Suprapubic skin (tissue), 4 donors: ENCODE data around the gene CPXM1. TPM values are rescaled to one million over a fixed set of nuclear protein-coding genes. Genes with fewer than 3 reads are reported as not detected.
A peak's percentile ranks its signal among the peaks of the same experiment; 100 is the strongest.

Source experiments
- DNase-seq, 2 donors: peaks; one replicate each; pipeline ENCODE4 v3.0.0-alpha.2; 2019; ENCODE audit warnings: low spot score in 2 of 2
- H3K27ac ChIP-seq: fragments of 200-600 bp; sonication (generic); one replicate; pipeline ENCODE4 v1.5.1; 2019
- H3K27me3 ChIP-seq: fragments of 200-600 bp; sonication (generic); one replicate; pipeline ENCODE4 v1.5.1; 2019
- H3K36me3 ChIP-seq: fragments of 200-600 bp; sonication (generic); one replicate; pipeline ENCODE4 v1.5.1; 2019
- H3K4me1 ChIP-seq: fragments of 200-600 bp; sonication (generic); one replicate; pipeline ENCODE4 v1.5.1; 2019
- H3K4me3 ChIP-seq: fragments of 200-600 bp; sonication (generic); one replicate; pipeline ENCODE4 v1.5.1; 2019; ENCODE audit warnings: mild to moderate bottlenecking
- H3K9me3 ChIP-seq: fragments of 200-600 bp; sonication (generic); one replicate; pipeline ENCODE4 v1.5.1; 2019
- CTCF ChIP-seq, 2 donors: fragments of 200-600 bp in 1 of 2; fragments of 450-650 bp in 1 of 2; sonication (generic) in 1 of 2; IDR thresholded peaks; one replicate each; pipeline ENCODE4 v1.5.1; 2016 to 2019; ENCODE audit warnings: antibody characterized with exemption in 2 of 2, mild to moderate bottlenecking in 1 of 2, moderate library complexity in 1 of 2
- EP300 ChIP-seq: sonication (generic); formaldehyde crosslinking; IDR thresholded peaks from one replicate; pipeline ENCODE4 v1.6.1; 2017; ENCODE audit warnings: antibody characterized with exemption
- POLR2A ChIP-seq, 2 donors: fragments of 450-650 bp; IDR thresholded peaks; one replicate each; pipeline ENCODE4 v1.6.1; 2017; ENCODE audit warnings: antibody characterized with exemption in 2 of 2, mild to moderate bottlenecking in 2 of 2, moderate library complexity in 2 of 2
- POLR2AphosphoS5 ChIP-seq, 3 donors: sonication (generic); formaldehyde crosslinking; IDR thresholded peaks; one replicate each; pipeline ENCODE4 v1.6.1; 2017; ENCODE audit warnings: antibody characterized with exemption in 3 of 3
- WGBS: methylation state at CpG from one replicate; pipeline ENCODE4 v1.1.5; 2018; 5-methylcytosine and 5-hydroxymethylcytosine counted together
- total RNA-seq, 4 donors: library from RNA; depleted of rRNA; stranded (reverse); fragments of >200 nt; gene quantifications; one replicate each; pipeline ENCODE4 v1.1.0, GENCODE V29; 2016

The CPXM1 gene
- total RNA-seq, 4 donors from 2014 or later, result 1.5 to 5.1 (median 3.2) TPM

DNA sequence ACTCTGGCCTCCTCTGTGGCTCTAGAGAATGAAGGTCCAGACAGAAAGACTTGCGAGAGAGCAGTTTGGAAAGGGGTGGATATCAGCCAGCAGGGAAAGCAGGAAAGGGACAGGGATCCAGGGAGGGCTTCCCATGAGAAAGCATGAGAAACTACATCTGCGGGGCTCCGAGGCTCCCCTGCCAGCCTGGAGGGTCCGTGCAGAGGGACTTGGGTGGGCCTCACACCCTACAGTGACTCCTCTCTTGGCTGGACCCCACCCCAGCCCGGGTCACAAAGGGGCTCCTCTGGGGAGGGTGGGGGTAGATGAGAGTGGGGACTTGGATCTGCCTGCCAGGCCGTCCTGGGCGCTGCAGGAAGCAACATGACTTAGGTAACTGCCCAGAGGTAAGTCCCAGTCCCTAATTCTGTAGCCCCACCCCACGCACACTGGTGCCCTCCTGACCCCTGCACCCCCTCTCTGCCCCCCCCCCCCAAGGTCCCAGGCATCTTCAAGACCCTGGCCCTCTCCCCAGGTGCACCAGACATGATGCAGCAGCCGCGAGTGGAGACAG lies 15.7 kb upstream of the CPXM1 start, which contains the start of gene TMEM239:
TSS of gene TMEM239 (plus strand) at position 335 of the 553 bp plus-strand sequence. CDS start at position 526, 191 bp downstream.
- Histone ChIP-seq H3K4me1 (peaks cover 10% of the 10 kb centered on the region), H3K27ac (no peak within 1 kb of the TSS), H3K9me3 (no peaks in the 10 kb centered on the region), H3K36me3 (no peaks in the 10 kb centered on the region), H3K27me3 (peaks cover 34% of the 10 kb centered on the region), H3K4me3 (no peak within 1 kb of the TSS)
- DNase-seq, result peak in 1 of 2 donors; percentile 66
- WGBS, result 100% methylated on average over 1 of the region's 10 CpGs
- TF ChIP-seq EP300 (no peak), CTCF (IDR thresholded peaks at IDR 0.05) (no peak), POLR2A (IDR thresholded peaks at IDR 0.05) (no peak), POLR2AphosphoS5 (IDR thresholded peaks at IDR 0.05) (no peak)

- Histone ChIP-seq H3K9me3 (no peaks in the 10 kb centered on the region), H3K27me3 (peaks cover 31% of the 10 kb centered on the region), H3K27ac (no peak overlapping the region), H3K4me1 (peaks cover 5% of the 10 kb centered on the region), H3K36me3 (no peaks in the 10 kb centered on the region), H3K4me3 (no peak overlapping the region)
- TF ChIP-seq CTCF (IDR thresholded peaks at IDR 0.05) (no peak), POLR2A (IDR thresholded peaks at IDR 0.05) (no peak), POLR2AphosphoS5 (IDR thresholded peaks at IDR 0.05) (no peak), EP300 (no peak)
- 94% methylated on average over 6 of the region's 8 CpGs for WGBS
- peak in 1 of 2 donors; percentile 77 for DNase-seq
Observed at GRCh38 chr20:2815242-2815900, 14.9 kb upstream of the CPXM1 start.

DNA sequence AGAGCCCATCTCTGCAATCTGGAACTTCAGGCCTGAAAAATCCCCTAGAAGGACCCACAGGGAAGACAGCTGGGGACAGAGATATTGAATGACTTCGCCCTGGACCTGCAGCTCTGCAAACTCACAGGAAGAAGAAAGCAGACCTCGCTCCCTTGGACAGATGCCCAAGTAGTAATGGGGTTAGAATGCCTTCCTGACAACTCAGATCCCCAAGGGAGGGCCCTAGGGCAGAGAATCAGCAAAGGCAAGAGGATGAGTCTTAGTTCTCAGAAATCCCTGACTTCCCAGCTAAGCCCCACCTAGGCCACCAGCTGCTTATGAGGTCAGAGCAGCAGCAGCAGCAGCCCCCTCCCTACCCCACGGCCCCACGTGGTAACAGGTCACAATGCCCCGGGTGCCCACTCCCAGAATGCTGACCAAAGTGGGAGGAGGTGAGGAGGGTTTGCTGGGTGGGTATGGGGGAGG lies 14.2 kb upstream of the CPXM1 start, which contains the start of gene C20orf141:
TSS of gene C20orf141 (plus strand) at position 401 of the 465 bp plus-strand sequence. CDS start 198 bp downstream, outside the sequence.
- H3K27me3 ChIP-seq, result peaks cover 26% of the 10 kb centered on the region
- no peaks in the 10 kb centered on the region for H3K9me3 ChIP-seq
- H3K36me3 ChIP-seq, result no peaks in the 10 kb centered on the region
- no peak within 1 kb of the TSS for H3K4me3 ChIP-seq
- peaks cover 5% of the 10 kb centered on the region for H3K4me1 ChIP-seq
- WGBS, result 41% methylated on average over 5 of the region's 5 CpGs
- no peak within 1 kb of the TSS for H3K27ac ChIP-seq
- peak in 1 of 2 donors; percentile 71 for DNase-seq
- TF ChIP-seq EP300 (no peak), POLR2A (IDR thresholded peaks at IDR 0.05) (no peak), CTCF (IDR thresholded peaks at IDR 0.05) (no peak), POLR2AphosphoS5 (IDR thresholded peaks at IDR 0.05) (no peak)

GRCh38 chr20:2814076-2814475 lies 13.6 kb upstream of the CPXM1 start:
- Histone ChIP-seq H3K4me3 (no peak overlapping the region), H3K9me3 (no peaks in the 10 kb centered on the region), H3K36me3 (no peaks in the 10 kb centered on the region), H3K27ac (no peak overlapping the region), H3K4me1 (peaks cover 5% of the 10 kb centered on the region), H3K27me3 (peaks cover 22% of the 10 kb centered on the region)
- 94% methylated on average over 1 of the region's 1 CpG for WGBS
- TF ChIP-seq EP300 (no peak), POLR2AphosphoS5 (IDR thresholded peaks at IDR 0.05) (no peak), CTCF (IDR thresholded peaks at IDR 0.05) (no peak), POLR2A (IDR thresholded peaks at IDR 0.05) (no peak)
- no peak for DNase-seq

- H3K36me3 ChIP-seq, result no peaks in the 10 kb centered on the region
- no peak overlapping the region for H3K27ac ChIP-seq
- no peaks in the 10 kb centered on the region for H3K4me1 ChIP-seq
- WGBS, result 91% methylated on average over 3 of the region's 3 CpGs
- peaks cover 24% of the 10 kb centered on the region for H3K27me3 ChIP-seq
- H3K9me3 ChIP-seq, result no peaks in the 10 kb centered on the region
- no peak for DNase-seq
- no peak overlapping the region for H3K4me3 ChIP-seq
- TF ChIP-seq POLR2A (IDR thresholded peaks at IDR 0.05), result no peak
- no peak for TF ChIP-seq CTCF (IDR thresholded peaks at IDR 0.05)
- TF ChIP-seq POLR2AphosphoS5 (IDR thresholded peaks at IDR 0.05), result no peak
- TF ChIP-seq EP300, result no peak
Observed at GRCh38 chr20:2812189-2812588, 11.8 kb upstream of the CPXM1 start.
